ENCODE measurements around the gene PPEF2. TPM values are rescaled to one million over a fixed set of nuclear protein-coding genes. Genes with fewer than 3 reads are reported as not detected.

The PPEF2 gene
- total RNA-seq, 2 experiments from 2014 or later: 0.15 TPM; not detected in 1

DNA sequence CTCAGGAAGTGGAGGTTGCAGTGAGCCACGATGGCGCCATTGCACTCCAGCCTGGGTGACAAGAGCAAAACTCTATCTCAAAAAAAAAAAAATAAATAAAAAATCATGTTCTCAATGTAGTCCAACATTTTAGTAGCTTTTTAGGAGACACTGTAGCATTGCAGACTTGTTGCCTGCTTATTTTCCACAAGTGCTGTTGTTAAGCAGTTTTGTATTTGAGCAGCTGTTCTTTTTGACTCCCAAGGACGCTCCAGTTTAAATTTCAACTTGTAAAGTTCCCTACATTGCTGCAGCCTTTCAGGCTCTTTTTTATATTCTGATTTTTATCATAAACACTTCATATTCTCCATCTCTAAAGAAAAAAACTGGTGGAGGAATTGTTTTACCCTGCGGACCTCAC lies 83.1 kb downstream of the PPEF2 start:
- ChIA-PET CTCF (no interaction called here), POLR2A (no interaction called here)
- Mint-ChIP-seq H3K27me3 (no peaks in the 10 kb centered on the region), H3K4me3 (no peak overlapping the region), H3K4me1 (no peaks in the 10 kb centered on the region), H3K27ac (no peak overlapping the region), H3K9me3 (no peaks in the 10 kb centered on the region), H3K36me3 (ENCODE audit: low read depth) (peaks cover 22% of the 10 kb centered on the region)
- no peak for DNase-seq

DNA sequence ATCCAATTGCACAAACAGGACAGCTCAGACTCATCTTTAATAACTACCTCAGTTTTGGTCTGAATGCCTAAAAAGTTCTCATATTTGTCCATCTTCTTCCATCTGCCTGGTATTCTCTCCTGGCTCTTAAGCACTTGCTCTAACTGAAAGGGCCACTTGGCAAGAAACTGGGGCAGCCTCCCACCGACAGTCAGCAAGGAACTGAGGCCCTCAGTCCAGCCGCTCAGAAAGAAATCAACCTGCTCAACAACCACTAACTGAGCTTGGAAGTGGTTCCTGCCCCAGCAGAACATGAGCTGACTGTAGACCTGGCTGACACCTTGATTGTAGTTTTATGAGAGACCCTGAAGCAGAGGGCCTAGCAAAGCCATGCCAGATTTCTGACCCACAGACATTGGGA lies 84.4 kb downstream of the PPEF2 start:
- Mint-ChIP-seq H3K36me3 (ENCODE audit: low read depth) (peaks cover 30% of the 10 kb centered on the region), H3K9me3 (no peaks in the 10 kb centered on the region), H3K27ac (no peak overlapping the region), H3K27me3 (no peaks in the 10 kb centered on the region), H3K4me1 (no peaks in the 10 kb centered on the region), H3K4me3 (no peak overlapping the region)
- no peak for DNase-seq
- ChIA-PET POLR2A (no interaction called here), CTCF (interaction anchor here (0.6 kb wide), 1 partner anchor 77 kb away, joined by 3 read pairs; no protein-coding TSS in a partner anchor)

Other genes with a start within 250 kb of the PPEF2 start
- 100 to 1,000 TPM; 185 to 187 TPM for gene G3BP2, start 229.0 kb downstream of the PPEF2 start, total RNA-seq
- gene USO1, start 177.9 kb downstream of the PPEF2 start, total RNA-seq: 10 to 100 TPM; 43.4 to 45.9 TPM
- gene NAAA, start 38.6 kb upstream of the PPEF2 start, total RNA-seq: 10 to 100 TPM; 38.7 to 39.3 TPM
- 10 to 100 TPM; 39.1 to 43.0 TPM for gene SDAD1, start 88.5 kb upstream of the PPEF2 start, total RNA-seq
- gene CXCL9, start 105.1 kb upstream of the PPEF2 start, total RNA-seq: not detected
- 1 to 10 TPM; 1.3 to 1.5 TPM for gene CXCL10, start 121.0 kb upstream of the PPEF2 start, total RNA-seq
- gene CXCL11, start 133.6 kb upstream of the PPEF2 start, total RNA-seq: under 1 TPM; 0.28 to 0.33 TPM
- gene ART3, start 172.3 kb upstream of the PPEF2 start, total RNA-seq: under 1 TPM; 0.30 to 0.95 TPM
- gene NUP54, start 245.9 kb upstream of the PPEF2 start, total RNA-seq: 10 to 100 TPM; 48.9 to 58.6 TPM